H1 (cell line): ENCODE data around the gene CXCR5. TPM values are rescaled to one million over a fixed set of nuclear protein-coding genes. Genes with fewer than 3 reads are reported as not detected.

Experiments
- CHD2 ChIP-seq: IDR thresholded peaks from 2 replicates; pipeline ENCODE4 v1.6.1; 2012; ENCODE audit warnings: low read length, improper control_type of control experiment
- CHD7 ChIP-seq: fragments of 300-600 bp; sonication (generic); IDR thresholded peaks from 2 replicates; pipeline ENCODE4 v1.7.1; 2012; ENCODE audit warnings: low read length, moderate library complexity, mild to moderate bottlenecking, inconsistent platforms; ENCODE audit not compliant: insufficient replicate concordance
- CTCF ChIP-seq, 3 experiments: IDR thresholded peaks; 1 replicate in 2 of 3; 2 replicates in 1 of 3; pipeline versions ENCODE4 v1.5.1 to v1.6.1; 2011; ENCODE audit warnings: low read length in 3 of 3, mild to moderate bottlenecking in 3 of 3, inconsistent platforms in 2 of 3, low read depth in 1 of 3, moderate library complexity in 1 of 3; ENCODE audit not compliant: insufficient read depth in 1 of 3; ENCODE audit errors: control extremely low read depth in 1 of 3
- E2F6 ChIP-seq: IDR thresholded peaks from 2 replicates; pipeline ENCODE4 v1.6.1; 2012; ENCODE audit warnings: inconsistent platforms
- KDM1A ChIP-seq: fragments of 200-600, 300-600 bp; sonication (generic); IDR thresholded peaks from 2 replicates; pipeline ENCODE4 v1.7.1; 2016; ENCODE audit warnings: mild to moderate bottlenecking, low read length, borderline replicate concordance
- POLR2A ChIP-seq, 2 experiments: IDR thresholded peaks; 1 replicate in 1 of 2; 2 replicates in 1 of 2; pipeline ENCODE4 v1.6.1; 2011; ENCODE audit warnings: low read depth in 2 of 2, low read length in 2 of 2, mild to moderate bottlenecking in 2 of 2; ENCODE audit errors: control extremely low read depth in 1 of 2
- RBBP5 ChIP-seq: IDR thresholded peaks from 2 replicates; pipeline ENCODE4 v1.7.1; 2012; ENCODE audit warnings: low read depth, mild to moderate bottlenecking, inconsistent platforms, low read length, moderate library complexity, borderline replicate concordance
- SIN3A ChIP-seq, 2 experiments: IDR thresholded peaks in 1 of 2; conservative IDR thresholded peaks in 1 of 2; 2 replicates each; pipeline ENCODE4 v1.6.1; 2011 to 2012; ENCODE audit warnings: low read length in 2 of 2, improper control_type of control experiment in 1 of 2, low read depth in 1 of 2, mild to moderate bottlenecking in 1 of 2
- polyA plus RNA-seq, 7 experiments: library from polyadenylated mRNA; depleted of rRNA in 3 of 7; stranded (reverse) in 5 of 7; unstranded in 2 of 7; fragments of >200 nt in 5 of 7; fragments of 200-250 nt in 2 of 7; gene quantifications; 1 replicate in 5 of 7; 2 replicates in 1 of 7; 4 replicates in 1 of 7; pipeline versions ENCODE4 v1.2.1 to v1.2.3, GENCODE V29; 2011 to 2013; ENCODE audit warnings: missing spikeins in 2 of 7, mixed read lengths in 2 of 7
- total RNA-seq: library from RNA; stranded (reverse); fragmentation: NEBNext Ultra II Directional; extraction: Animal tissue kit (Norgen Biotek cat#: 25700); gene quantifications from 2 replicates; pipeline ENCODE4 v1.2.1, GENCODE V29; 2021

Gene CXCR5
- total and polyA plus RNA-seq, 2 of the 8 experiments (the other 6 are each of a cell fraction or from before 2014, with no cell fraction given), result not detected

GRCh38 chr11:118857385-118857784, 26.3 kb upstream of the CXCR5 start (continued):
- TF ChIP-seq CHD7 (no peak), KDM1A (no peak), CTCF (IDR thresholded peaks at IDR 0.05; ENCODE audit: control extremely low read depth in 1 of 3, insufficient read depth in 1 of 3, low read depth in 1 of 3, low read length in 3 of 3) (no peak), SIN3A (conservative IDR thresholded peaks at IDR 0.05 in 1 of 2, IDR thresholded peaks at IDR 0.05 in 1 of 2; ENCODE audit: low read depth in 1 of 2, low read length in 2 of 2) (no peak), E2F6 (no peak), RBBP5 (no peak), CHD2 (no peak), POLR2A (IDR thresholded peaks at IDR 0.05; ENCODE audit: control extremely low read depth in 1 of 2, low read depth in 2 of 2, low read length in 2 of 2) (no peak)
